Sigmoid colon (tissue), 4 donors: Measurements from ENCODE around the gene IL15.
"Not testable (repeated sequence)": the region's sequence is repeated elsewhere in the genome, so short reads cannot be mapped to it uniquely, and the experiment has no call there.

Experiments used
- POLR2A ChIP-seq, 2 donors: fragments of 450-650 bp; IDR thresholded peaks; one replicate each; pipeline ENCODE4 v1.6.1; 2016; ENCODE audit warnings: antibody characterized with exemption in 2 of 2, mild to moderate bottlenecking in 2 of 2, moderate library complexity in 2 of 2
- POLR2AphosphoS5 ChIP-seq, 4 donors: sonication (generic); formaldehyde crosslinking; IDR thresholded peaks; one replicate each; pipeline ENCODE4 v1.6.1; 2017; ENCODE audit warnings: antibody characterized with exemption in 4 of 4
- TF ChIP-seq, protein P1 (sequence below), 4 experiments: fragments of 450-650 bp in 3 of 4; fragments of 200-600 bp in 1 of 4; IDR thresholded peaks; one replicate each; pipeline ENCODE4 v1.5.1; 2016 to 2019; ENCODE audit warnings: antibody characterized with exemption in 4 of 4, mild to moderate bottlenecking in 3 of 4, moderate library complexity in 2 of 4

DNA sequence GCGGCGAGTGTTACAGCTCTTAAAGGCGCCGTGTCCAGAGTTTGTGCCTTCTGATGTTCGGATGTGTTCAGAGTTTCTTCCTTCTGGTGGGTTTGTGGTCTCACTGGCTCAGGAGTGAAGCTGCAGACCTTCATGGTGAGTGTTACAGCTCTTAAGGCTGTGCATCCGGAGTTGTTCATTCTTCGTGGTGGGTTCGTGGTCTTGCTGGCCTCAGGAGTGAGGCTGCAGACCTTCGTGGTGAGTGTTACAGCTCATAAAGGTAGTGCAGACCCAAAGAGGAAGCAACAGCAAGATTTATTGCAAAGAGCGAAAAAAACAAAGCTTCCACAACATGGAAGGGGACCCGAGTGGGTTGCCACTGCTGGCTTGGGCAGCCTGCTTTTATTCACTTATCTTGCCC is 31.7 kb upstream of the IL15 start:
- TF ChIP-seq, protein P1, sequence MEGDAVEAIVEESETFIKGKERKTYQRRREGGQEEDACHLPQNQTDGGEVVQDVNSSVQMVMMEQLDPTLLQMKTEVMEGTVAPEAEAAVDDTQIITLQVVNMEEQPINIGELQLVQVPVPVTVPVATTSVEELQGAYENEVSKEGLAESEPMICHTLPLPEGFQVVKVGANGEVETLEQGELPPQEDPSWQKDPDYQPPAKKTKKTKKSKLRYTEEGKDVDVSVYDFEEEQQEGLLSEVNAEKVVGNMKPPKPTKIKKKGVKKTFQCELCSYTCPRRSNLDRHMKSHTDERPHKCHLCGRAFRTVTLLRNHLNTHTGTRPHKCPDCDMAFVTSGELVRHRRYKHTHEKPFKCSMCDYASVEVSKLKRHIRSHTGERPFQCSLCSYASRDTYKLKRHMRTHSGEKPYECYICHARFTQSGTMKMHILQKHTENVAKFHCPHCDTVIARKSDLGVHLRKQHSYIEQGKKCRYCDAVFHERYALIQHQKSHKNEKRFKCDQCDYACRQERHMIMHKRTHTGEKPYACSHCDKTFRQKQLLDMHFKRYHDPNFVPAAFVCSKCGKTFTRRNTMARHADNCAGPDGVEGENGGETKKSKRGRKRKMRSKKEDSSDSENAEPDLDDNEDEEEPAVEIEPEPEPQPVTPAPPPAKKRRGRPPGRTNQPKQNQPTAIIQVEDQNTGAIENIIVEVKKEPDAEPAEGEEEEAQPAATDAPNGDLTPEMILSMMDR (IDR thresholded peaks at IDR 0.05) = not testable (repeated sequence)
- not testable (repeated sequence) for TF ChIP-seq POLR2AphosphoS5, POLR2A (IDR thresholded peaks at IDR 0.05)
